Mammary epithelial cell (primary cell): ENCODE measurements around the gene FAM193A.
"Not testable (repeated sequence)": the region's sequence is repeated elsewhere in the genome, so short reads cannot be mapped to it uniquely, and the experiment has no call there.

Experiments
- EZH2 ChIP-seq: IDR thresholded peaks from 2 replicates; pipeline ENCODE4 v1.6.1; 2012; ENCODE audit warnings: low read length, inconsistent platforms, borderline replicate concordance
- TF ChIP-seq, protein P1 (sequence below), 2 donors: IDR thresholded peaks in 1 of 2; conservative IDR thresholded peaks in 1 of 2; 2 replicates each; pipeline ENCODE4 v1.5.1; 2011 to 2012; ENCODE audit warnings: inconsistent platforms in 2 of 2, low read length in 2 of 2, mild to moderate bottlenecking in 2 of 2, control low read depth in 1 of 2, low read depth in 1 of 2; ENCODE audit not compliant: insufficient read depth in 1 of 2; ENCODE audit errors: extremely low read depth in 1 of 2

- not testable (repeated sequence) for TF ChIP-seq EZH2
- TF ChIP-seq, protein P1, sequence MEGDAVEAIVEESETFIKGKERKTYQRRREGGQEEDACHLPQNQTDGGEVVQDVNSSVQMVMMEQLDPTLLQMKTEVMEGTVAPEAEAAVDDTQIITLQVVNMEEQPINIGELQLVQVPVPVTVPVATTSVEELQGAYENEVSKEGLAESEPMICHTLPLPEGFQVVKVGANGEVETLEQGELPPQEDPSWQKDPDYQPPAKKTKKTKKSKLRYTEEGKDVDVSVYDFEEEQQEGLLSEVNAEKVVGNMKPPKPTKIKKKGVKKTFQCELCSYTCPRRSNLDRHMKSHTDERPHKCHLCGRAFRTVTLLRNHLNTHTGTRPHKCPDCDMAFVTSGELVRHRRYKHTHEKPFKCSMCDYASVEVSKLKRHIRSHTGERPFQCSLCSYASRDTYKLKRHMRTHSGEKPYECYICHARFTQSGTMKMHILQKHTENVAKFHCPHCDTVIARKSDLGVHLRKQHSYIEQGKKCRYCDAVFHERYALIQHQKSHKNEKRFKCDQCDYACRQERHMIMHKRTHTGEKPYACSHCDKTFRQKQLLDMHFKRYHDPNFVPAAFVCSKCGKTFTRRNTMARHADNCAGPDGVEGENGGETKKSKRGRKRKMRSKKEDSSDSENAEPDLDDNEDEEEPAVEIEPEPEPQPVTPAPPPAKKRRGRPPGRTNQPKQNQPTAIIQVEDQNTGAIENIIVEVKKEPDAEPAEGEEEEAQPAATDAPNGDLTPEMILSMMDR (conservative IDR thresholded peaks at IDR 0.05 in 1 of 2, IDR thresholded peaks at IDR 0.05 in 1 of 2; ENCODE audit: extremely low read depth in 1 of 2, insufficient read depth in 1 of 2, low read depth in 1 of 2, low read length in 2 of 2): not testable (repeated sequence)
Measured at GRCh38 chr4:2762486-2763370, 226.3 kb downstream of the FAM193A start.
